ENCODE data around the gene TP63.

- TF ChIP-seq CTCF (IDR thresholded peaks at IDR 0.05) (no peak), POLR2A (IDR thresholded peaks at IDR 0.05) (no peak)
These were observed 175.2 kb downstream of the TP63 start for GRCh38 chr3:189806171-189806951.
